ENCODE data around the gene SLC35F3.

SLC35F3 gene

DNA sequence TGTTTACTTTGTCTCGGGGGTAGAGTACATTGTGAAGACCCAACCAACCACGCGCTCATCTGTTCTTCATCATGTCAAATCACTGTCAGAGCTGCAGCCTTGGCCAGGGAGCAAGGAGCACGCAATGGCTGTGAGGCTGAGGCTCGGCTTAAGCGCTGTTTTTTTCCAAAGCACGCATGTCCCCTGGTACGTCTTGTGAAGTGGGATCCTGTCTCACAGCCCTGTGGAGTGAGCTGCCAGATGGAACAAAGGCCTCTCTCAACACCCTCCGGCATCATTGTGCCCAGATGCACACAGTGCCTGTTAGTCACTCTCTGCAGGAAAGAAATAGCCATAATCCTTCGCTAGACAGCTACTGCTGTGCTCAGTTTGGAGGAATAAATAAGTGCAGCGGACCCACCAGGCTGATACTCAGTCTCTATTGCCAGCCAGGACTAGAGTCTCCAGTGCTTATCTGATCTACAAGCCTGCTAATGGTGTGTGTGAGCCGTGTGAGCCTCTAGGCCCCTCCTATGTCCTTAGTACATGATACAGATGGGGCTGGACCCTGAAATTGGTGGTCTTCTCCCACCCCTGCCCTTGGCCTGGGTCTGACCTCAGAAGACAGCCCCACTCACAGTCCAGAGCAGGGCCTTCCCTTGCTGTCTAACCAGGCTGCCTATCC lies 377.5 kb downstream of the SLC35F3 start:
- Histone ChIP-seq H3K27me3 (ENCODE audit: low read length) (no peaks in the 10 kb centered on the region), H3K27ac (ENCODE audit: low read depth, low read length) (no peak overlapping the region), H3K9me3 (ENCODE audit: insufficient read depth, low read length) (no peaks in the 10 kb centered on the region), H3K9ac (ENCODE audit: low read length) (no peak overlapping the region), H3K79me2 (ENCODE audit: insufficient read depth, low read length) (no peaks in the 10 kb centered on the region), H3K36me3 (ENCODE audit: low read length) (no peaks in the 10 kb centered on the region), H3K4me2 (ENCODE audit: low read depth, low read length, poor library complexity, severe bottlenecking) (no peak overlapping the region), H2AFZ (ENCODE audit: low read depth, low read length, severe bottlenecking) (no peak overlapping the region), H3K9me2 (replicated peaks; ENCODE audit: insufficient read depth, low read length) (no peaks in the 10 kb centered on the region), H3F3A (ENCODE audit: insufficient read depth) (no peaks in the 10 kb centered on the region), H3K4me3 (ENCODE audit: insufficient read depth, low read length, poor library complexity, severe bottlenecking) (no peak overlapping the region), H4K20me1 (ENCODE audit: low read depth, low read length) (no peaks in the 10 kb centered on the region)
- TF ChIP-seq EZH2phosphoT487 (conservative IDR thresholded peaks at IDR 0.05; ENCODE audit: low read length) = no peak
- TF ChIP-seq, protein P1, sequence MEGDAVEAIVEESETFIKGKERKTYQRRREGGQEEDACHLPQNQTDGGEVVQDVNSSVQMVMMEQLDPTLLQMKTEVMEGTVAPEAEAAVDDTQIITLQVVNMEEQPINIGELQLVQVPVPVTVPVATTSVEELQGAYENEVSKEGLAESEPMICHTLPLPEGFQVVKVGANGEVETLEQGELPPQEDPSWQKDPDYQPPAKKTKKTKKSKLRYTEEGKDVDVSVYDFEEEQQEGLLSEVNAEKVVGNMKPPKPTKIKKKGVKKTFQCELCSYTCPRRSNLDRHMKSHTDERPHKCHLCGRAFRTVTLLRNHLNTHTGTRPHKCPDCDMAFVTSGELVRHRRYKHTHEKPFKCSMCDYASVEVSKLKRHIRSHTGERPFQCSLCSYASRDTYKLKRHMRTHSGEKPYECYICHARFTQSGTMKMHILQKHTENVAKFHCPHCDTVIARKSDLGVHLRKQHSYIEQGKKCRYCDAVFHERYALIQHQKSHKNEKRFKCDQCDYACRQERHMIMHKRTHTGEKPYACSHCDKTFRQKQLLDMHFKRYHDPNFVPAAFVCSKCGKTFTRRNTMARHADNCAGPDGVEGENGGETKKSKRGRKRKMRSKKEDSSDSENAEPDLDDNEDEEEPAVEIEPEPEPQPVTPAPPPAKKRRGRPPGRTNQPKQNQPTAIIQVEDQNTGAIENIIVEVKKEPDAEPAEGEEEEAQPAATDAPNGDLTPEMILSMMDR (IDR thresholded peaks at IDR 0.05; ENCODE audit: insufficient read depth, low read length, poor library complexity, severe bottlenecking) = no peak

DNA sequence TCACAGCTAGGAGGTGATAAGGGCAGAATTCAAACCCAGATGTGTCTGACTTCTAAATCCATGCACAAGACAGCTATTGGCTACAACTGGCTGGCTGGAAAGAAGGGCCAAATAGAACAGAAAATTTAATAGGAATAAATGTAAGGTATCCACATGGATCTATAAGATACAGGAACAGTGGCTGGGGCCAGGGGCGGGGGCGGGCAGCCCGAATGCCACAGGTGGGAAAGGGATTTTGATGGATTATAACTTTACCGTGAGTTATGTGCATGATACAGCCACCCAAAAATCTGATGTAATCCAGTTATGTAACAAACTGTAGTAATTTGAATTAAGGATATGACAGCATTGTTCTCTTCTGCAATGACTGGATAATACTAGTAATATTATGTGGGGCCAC lies 381.7 kb downstream of the SLC35F3 start:
- Histone ChIP-seq H3F3A (ENCODE audit: insufficient read depth) (no peaks in the 10 kb centered on the region), H3K79me2 (ENCODE audit: insufficient read depth, low read length) (no peaks in the 10 kb centered on the region), H3K27me3 (ENCODE audit: low read length) (no peaks in the 10 kb centered on the region), H3K4me2 (ENCODE audit: low read depth, low read length, poor library complexity, severe bottlenecking) (no peak overlapping the region), H4K20me1 (ENCODE audit: low read depth, low read length) (no peaks in the 10 kb centered on the region), H3K9me3 (ENCODE audit: insufficient read depth, low read length) (no peaks in the 10 kb centered on the region), H3K4me3 (ENCODE audit: insufficient read depth, low read length, poor library complexity, severe bottlenecking) (no peak overlapping the region), H3K27ac (ENCODE audit: low read depth, low read length) (no peak overlapping the region), H3K9me2 (replicated peaks; ENCODE audit: insufficient read depth, low read length) (no peaks in the 10 kb centered on the region), H3K9ac (ENCODE audit: low read length) (no peak overlapping the region), H2AFZ (ENCODE audit: low read depth, low read length, severe bottlenecking) (no peak overlapping the region), H3K36me3 (ENCODE audit: low read length) (no peaks in the 10 kb centered on the region)
- no peak for TF ChIP-seq EZH2phosphoT487 (conservative IDR thresholded peaks at IDR 0.05; ENCODE audit: low read length)
- TF ChIP-seq, protein P1 (IDR thresholded peaks at IDR 0.05; ENCODE audit: insufficient read depth, low read length, poor library complexity, severe bottlenecking) = no peak

DNA sequence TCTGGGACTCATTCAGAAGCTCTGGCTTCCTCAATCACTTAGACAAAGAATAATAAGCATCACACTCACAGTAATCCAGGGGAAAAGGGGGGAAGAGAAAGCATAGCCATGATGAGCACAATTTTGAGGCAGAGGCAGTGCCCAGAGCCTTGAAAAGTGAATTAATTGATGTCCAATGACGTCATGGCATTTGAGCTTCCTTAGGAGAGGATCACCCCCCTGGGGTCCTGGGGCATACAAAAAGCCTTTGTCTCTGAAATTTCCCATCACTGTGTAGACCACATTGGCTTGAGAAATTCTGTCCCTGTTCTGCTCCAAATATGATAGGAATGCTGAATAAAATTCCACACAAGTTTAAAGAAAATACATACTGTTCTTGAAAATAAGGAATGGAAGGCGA lies 384.5 kb downstream of the SLC35F3 start:
- Histone ChIP-seq H3K27me3 (ENCODE audit: low read length) (no peaks in the 10 kb centered on the region), H3K9ac (ENCODE audit: low read length) (no peak overlapping the region), H3K9me2 (replicated peaks; ENCODE audit: insufficient read depth, low read length) (no peaks in the 10 kb centered on the region), H3F3A (ENCODE audit: insufficient read depth) (no peaks in the 10 kb centered on the region), H4K20me1 (ENCODE audit: low read depth, low read length) (no peaks in the 10 kb centered on the region), H3K79me2 (ENCODE audit: insufficient read depth, low read length) (no peaks in the 10 kb centered on the region), H3K27ac (ENCODE audit: low read depth, low read length) (no peak overlapping the region), H3K9me3 (ENCODE audit: insufficient read depth, low read length) (no peaks in the 10 kb centered on the region), H3K4me2 (ENCODE audit: low read depth, low read length, poor library complexity, severe bottlenecking) (no peak overlapping the region), H3K36me3 (ENCODE audit: low read length) (no peaks in the 10 kb centered on the region), H2AFZ (ENCODE audit: low read depth, low read length, severe bottlenecking) (no peak overlapping the region), H3K4me3 (ENCODE audit: insufficient read depth, low read length, poor library complexity, severe bottlenecking) (no peak overlapping the region)
- no peak for TF ChIP-seq EZH2phosphoT487 (conservative IDR thresholded peaks at IDR 0.05; ENCODE audit: low read length)
- TF ChIP-seq, protein P1 (IDR thresholded peaks at IDR 0.05; ENCODE audit: insufficient read depth, low read length, poor library complexity, severe bottlenecking) = no peak
